Transverse colon (tissue), 4 donors: ENCODE results near the gene RYR3.

ENCODE experiments used
- POLR2AphosphoS5 ChIP-seq, 3 donors: sonication (generic); formaldehyde crosslinking; IDR thresholded peaks; one replicate each; pipeline ENCODE4 v1.6.1; 2016; ENCODE audit warnings: antibody characterized with exemption in 3 of 3
- TF ChIP-seq, protein P1 (sequence below), 5 experiments: fragments of 200-600 bp in 3 of 5; fragments of 450-650 bp in 2 of 5; sonication (generic) in 3 of 5; IDR thresholded peaks; 1 replicate in 2 of 5; 2 replicates in 3 of 5; pipeline ENCODE4 v1.5.1; 2016 to 2017; ENCODE audit warnings: antibody characterized with exemption in 5 of 5, inconsistent platforms in 3 of 5, mild to moderate bottlenecking in 2 of 5, moderate library complexity in 1 of 5

DNA sequence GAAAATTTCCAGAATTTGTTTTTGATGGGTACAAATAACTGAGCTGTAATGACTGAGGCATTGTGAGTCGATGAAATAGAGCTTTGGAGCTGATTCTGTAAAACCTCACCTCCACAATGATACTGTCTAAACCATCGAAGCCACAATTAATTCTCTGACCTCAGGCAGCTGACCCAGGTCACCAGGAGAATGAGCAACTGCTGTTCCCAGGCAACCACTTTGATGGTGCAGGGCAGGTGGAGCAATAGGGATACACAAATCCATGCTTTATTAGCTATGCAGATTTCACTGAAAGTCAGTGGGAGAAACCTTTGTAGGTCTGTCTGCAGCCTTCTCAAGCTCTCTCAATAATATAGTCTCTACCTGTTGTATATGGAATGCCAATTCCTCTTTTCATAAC, 204.4 kb downstream of the RYR3 start:
- TF ChIP-seq, protein P1, sequence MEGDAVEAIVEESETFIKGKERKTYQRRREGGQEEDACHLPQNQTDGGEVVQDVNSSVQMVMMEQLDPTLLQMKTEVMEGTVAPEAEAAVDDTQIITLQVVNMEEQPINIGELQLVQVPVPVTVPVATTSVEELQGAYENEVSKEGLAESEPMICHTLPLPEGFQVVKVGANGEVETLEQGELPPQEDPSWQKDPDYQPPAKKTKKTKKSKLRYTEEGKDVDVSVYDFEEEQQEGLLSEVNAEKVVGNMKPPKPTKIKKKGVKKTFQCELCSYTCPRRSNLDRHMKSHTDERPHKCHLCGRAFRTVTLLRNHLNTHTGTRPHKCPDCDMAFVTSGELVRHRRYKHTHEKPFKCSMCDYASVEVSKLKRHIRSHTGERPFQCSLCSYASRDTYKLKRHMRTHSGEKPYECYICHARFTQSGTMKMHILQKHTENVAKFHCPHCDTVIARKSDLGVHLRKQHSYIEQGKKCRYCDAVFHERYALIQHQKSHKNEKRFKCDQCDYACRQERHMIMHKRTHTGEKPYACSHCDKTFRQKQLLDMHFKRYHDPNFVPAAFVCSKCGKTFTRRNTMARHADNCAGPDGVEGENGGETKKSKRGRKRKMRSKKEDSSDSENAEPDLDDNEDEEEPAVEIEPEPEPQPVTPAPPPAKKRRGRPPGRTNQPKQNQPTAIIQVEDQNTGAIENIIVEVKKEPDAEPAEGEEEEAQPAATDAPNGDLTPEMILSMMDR (IDR thresholded peaks at IDR 0.05) = no peak
- no peak for TF ChIP-seq POLR2AphosphoS5 (IDR thresholded peaks at IDR 0.05)
